Measurements from ENCODE around the gene PDXK.
"Not testable (repeated sequence)": the region's sequence is repeated elsewhere in the genome, so short reads cannot be mapped to it uniquely, and the experiment has no call there.

The PDXK gene

DNA sequence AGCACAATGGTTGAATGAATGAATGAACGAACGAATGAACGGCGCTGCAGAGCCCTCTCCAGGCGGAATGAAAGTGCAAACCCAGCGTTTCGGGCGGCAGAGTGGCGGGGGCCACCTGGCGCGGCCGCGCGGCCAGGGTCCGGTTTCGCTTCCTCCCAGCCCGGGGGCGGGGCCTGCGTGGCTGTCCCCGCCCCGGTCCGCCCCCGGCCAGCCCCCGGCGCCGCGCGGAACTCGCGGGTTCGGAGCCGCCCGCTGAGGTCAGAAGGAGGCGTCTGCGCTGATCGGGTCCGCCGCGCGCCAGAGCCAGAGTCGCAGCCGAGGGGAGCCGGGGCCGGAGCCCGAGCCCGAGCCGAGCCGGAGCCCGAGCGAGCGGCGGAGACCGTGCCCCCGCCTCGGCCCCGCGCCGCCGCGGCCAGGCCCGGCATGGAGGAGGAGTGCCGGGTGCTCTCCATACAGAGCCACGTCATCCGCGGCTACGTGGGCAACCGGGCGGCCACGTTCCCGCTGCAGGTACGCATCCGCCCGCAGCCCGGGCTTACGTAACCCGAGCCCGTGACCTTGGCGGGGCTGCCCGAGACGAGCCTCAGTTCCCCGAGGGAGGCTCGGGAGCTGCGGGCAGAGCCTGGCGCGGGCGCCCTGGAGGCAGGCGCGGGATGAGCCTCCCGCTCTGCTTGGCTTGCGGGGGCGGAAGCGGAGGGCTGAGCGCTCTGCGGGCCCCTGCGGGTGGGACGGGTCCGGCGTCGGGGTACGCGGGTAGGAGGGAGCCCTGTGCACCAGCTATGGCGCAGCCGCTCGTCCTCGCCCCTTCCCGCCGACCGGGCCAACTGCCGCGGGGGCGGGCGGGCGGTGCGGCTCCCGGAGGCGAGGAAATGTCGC is at the start of gene PDXK:
PDXK (plus strand) TSS at position 258 of the 876 bp plus-strand sequence; CDS start at position 424, 166 bp downstream.
- H3K9me3 Mint-ChIP-seq = no peaks in the 10 kb centered on the region
- peak within 1 kb of the TSS; percentile 82 for H3K27ac Mint-ChIP-seq
- DNase-seq (ENCODE audit: low spot score) = peak; percentile 85
- peaks cover 21% of the 10 kb centered on the region for H3K27me3 Mint-ChIP-seq (ENCODE audit: low read depth)
- peaks cover 14% of the 10 kb centered on the region for H3K4me1 Mint-ChIP-seq (ENCODE audit: low read depth)
- H3K36me3 Mint-ChIP-seq (ENCODE audit: low read depth) = peaks cover 4% of the 10 kb centered on the region
- H3K4me3 Mint-ChIP-seq = peak within 1 kb of the TSS; percentile 89

DNA sequence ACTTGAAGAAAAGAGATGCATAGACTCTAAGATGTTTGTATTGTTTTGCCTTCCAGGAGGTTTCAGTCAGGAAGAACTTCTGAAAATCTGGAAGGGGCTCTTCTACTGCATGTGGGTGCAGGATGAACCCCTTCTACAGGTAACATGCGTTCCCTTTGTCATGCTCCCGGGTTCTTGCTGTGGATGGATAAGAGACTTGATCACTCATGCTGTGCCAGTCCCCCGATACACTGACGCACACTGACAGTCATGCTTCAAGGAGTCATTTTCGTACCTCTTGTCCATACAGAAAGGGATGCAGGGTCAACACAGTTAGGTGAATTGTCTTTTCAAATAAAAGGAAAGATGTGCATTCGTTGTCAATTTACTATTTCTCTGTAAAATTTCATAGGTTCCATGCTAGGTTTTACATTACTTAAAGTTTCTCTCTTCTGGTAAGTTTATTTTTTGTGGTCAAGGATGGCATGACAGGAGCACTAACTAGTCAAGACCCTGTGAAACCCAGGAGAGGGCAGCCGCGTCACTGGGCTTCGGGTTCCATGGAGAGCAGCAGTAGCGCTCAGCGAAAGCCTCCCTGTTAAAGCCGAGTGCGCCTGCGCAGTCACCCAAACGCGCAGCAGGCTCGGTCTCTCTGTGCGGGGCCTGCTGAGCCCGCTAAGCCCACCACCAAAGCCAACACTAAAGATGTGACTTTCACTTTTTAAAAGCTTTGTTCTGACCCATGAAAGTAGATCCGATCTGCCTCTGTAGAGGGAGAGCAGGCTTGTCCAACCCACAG is 48.9 kb upstream of the PDXK start:
- no peak overlapping the region for H3K27ac Mint-ChIP-seq
- peaks cover 16% of the 10 kb centered on the region for H3K4me1 Mint-ChIP-seq (ENCODE audit: low read depth)
- peaks cover 10% of the 10 kb centered on the region for H3K9me3 Mint-ChIP-seq
- H3K36me3 Mint-ChIP-seq (ENCODE audit: low read depth) = peaks cover 46% of the 10 kb centered on the region
- H3K27me3 Mint-ChIP-seq (ENCODE audit: low read depth) = no peaks in the 10 kb centered on the region
- no peak overlapping the region for H3K4me3 Mint-ChIP-seq
- DNase-seq (ENCODE audit: low spot score) = no peak

DNA sequence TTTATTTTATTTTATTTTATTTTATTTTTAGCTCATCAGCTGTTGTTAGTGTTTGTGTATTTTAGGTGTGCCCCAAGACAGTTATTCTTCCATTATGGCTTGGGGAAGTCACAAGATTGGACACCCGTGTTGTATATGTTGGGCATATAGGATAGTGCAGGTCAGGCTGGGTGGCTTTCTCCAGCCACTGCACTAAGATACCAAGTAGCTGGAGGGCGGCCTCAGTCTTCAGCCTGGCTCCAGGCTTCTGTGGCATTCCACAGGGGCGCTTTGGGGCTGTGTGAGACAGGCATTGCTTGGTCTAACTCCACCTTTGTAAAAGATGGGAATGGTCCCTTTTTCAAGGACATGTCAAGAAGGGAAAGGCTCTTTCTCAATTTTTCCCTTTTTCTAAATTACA is 43.1 kb upstream of the PDXK start:
- no peak for DNase-seq (ENCODE audit: low spot score)
- no peak overlapping the region for H3K27ac Mint-ChIP-seq
- H3K27me3 Mint-ChIP-seq (ENCODE audit: low read depth) = no peaks in the 10 kb centered on the region
- no peaks in the 10 kb centered on the region for H3K4me1 Mint-ChIP-seq (ENCODE audit: low read depth)
- H3K4me3 Mint-ChIP-seq = no peak overlapping the region
- H3K36me3 Mint-ChIP-seq (ENCODE audit: low read depth) = peaks cover 51% of the 10 kb centered on the region
- H3K9me3 Mint-ChIP-seq = no peaks in the 10 kb centered on the region

DNA sequence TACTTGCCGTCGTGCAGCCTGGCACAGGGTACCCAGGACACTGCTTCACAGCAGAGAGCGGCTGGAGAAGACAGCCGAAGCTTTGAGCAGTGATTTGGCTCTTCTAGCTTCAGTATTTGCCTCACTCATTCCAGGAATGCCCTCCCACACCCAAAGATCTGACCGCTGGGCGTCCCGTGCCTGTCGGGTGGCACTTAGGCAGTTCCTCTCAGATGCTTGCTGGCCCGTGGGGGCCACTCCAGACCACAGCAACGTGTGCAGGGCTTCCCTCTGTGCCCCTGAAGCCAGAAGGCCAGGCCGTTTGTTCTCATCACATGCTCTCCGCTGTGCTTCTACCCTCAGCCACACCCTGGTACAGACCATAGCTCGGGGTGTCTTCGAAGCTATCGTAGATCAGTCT is 42.5 kb upstream of the PDXK start:
- H3K9me3 Mint-ChIP-seq = no peaks in the 10 kb centered on the region
- no peaks in the 10 kb centered on the region for H3K4me1 Mint-ChIP-seq (ENCODE audit: low read depth)
- DNase-seq (ENCODE audit: low spot score) = no peak
- H3K4me3 Mint-ChIP-seq = no peak overlapping the region
- H3K27me3 Mint-ChIP-seq (ENCODE audit: low read depth) = no peaks in the 10 kb centered on the region
- H3K27ac Mint-ChIP-seq = no peak overlapping the region
- peaks cover 51% of the 10 kb centered on the region for H3K36me3 Mint-ChIP-seq (ENCODE audit: low read depth)

DNA sequence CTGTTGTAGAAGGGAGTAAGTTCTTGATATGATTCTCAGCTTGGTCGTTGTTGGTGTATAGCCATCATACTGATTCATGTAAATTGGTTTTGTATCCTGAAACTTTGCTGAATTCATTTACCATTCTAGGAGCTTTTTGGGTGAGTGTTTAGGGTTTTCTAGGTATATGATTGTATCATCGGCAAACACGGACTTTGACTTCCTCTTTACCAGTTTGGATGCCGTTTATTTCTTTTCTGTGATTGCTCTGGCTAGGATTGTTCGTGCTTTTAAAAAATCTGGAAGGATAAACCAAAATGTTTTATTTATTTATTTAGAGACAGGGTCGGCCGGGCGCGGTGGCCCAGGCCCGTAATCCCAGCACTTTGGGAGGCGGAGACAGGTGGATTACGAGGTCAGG is 39.0 kb upstream of the PDXK start:
- H3K9me3 Mint-ChIP-seq = no peaks in the 10 kb centered on the region
- H3K4me3 Mint-ChIP-seq = no peak overlapping the region
- H3K27me3 Mint-ChIP-seq (ENCODE audit: low read depth) = no peaks in the 10 kb centered on the region
- peaks cover 51% of the 10 kb centered on the region for H3K36me3 Mint-ChIP-seq (ENCODE audit: low read depth)
- no peak overlapping the region for H3K27ac Mint-ChIP-seq
- DNase-seq (ENCODE audit: low spot score) = no peak
- H3K4me1 Mint-ChIP-seq (ENCODE audit: low read depth) = peaks cover 9% of the 10 kb centered on the region

DNA sequence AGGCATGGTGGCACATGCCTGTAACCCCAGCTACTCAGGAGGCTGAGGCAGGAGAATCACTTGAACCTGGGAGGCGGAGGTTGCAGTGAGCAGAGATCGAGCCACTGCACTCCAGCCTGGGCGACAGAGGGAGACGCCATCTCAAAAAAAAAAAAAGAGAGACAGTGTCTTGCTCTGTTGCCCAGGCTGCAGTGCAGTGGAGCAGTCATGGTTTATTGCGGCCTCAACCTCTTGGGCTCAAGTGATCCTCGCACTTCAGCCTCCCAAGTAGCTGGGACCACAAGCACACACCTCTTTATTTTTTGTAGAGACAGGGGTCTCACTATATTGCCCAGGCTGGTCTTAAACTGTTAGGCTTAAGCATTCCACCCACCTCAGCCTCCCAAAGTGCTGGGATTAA is 38.5 kb upstream of the PDXK start:
- H3K9me3 Mint-ChIP-seq; H3K27ac Mint-ChIP-seq; DNase-seq (ENCODE audit: low spot score); H3K27me3 Mint-ChIP-seq (ENCODE audit: low read depth); H3K4me3 Mint-ChIP-seq: not testable (repeated sequence)
- peaks cover 11% of the 10 kb centered on the region for H3K4me1 Mint-ChIP-seq (ENCODE audit: low read depth)
- H3K36me3 Mint-ChIP-seq (ENCODE audit: low read depth) = peaks cover 53% of the 10 kb centered on the region

DNA sequence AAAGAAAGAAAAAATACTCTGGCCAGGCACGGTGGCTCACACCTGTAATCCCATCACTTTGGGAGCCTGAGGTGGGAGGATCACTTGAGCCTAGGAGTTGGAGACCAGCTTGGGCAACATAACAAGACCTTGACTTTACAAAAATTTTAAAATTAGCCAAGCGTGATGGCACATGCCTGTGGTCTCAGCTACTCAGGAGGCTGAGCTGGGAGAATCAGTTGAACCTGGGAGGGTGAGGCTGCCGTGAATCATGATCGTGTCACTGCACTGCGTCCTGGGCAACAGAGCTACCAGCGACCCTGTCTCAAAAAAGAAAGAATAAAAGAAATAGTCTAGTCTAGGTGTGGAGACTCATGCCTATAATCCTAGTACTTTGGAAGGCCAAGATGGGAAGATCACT is 37.3 kb upstream of the PDXK start:
- no peaks in the 10 kb centered on the region for H3K27me3 Mint-ChIP-seq (ENCODE audit: low read depth)
- H3K4me1 Mint-ChIP-seq (ENCODE audit: low read depth) = peaks cover 11% of the 10 kb centered on the region
- H3K36me3 Mint-ChIP-seq (ENCODE audit: low read depth) = peaks cover 58% of the 10 kb centered on the region
- H3K9me3 Mint-ChIP-seq = no peaks in the 10 kb centered on the region
- no peak overlapping the region for H3K4me3 Mint-ChIP-seq
- DNase-seq (ENCODE audit: low spot score) = no peak
- no peak overlapping the region for H3K27ac Mint-ChIP-seq

DNA sequence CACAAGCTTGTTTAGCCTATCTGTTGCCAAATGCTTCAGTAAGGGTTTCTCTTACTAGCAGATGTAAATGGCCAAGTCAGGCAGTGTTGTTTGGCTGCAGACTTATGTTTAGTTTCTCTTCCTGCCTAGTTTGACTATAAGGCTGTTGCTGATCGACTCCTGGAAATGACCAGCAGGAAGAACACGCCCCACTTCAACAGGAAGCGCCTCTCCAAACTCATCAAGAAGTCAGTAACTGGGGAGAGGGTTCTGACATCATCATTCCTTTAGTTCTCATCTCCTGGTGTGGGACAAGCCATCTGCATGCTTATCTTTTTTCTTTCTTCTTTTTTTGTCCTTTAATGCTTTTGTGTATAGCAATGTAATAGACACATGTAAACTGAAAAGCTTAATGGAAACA is 34.5 kb upstream of the PDXK start:
- Mint-ChIP-seq H3K27me3 (ENCODE audit: low read depth) (no peaks in the 10 kb centered on the region), H3K36me3 (ENCODE audit: low read depth) (peaks cover 53% of the 10 kb centered on the region), H3K9me3 (no peaks in the 10 kb centered on the region), H3K4me3 (peak overlapping the region; percentile 20), H3K27ac (peak overlapping the region; percentile 79), H3K4me1 (ENCODE audit: low read depth) (peaks cover 11% of the 10 kb centered on the region)
- no peak for DNase-seq (ENCODE audit: low spot score)

DNA sequence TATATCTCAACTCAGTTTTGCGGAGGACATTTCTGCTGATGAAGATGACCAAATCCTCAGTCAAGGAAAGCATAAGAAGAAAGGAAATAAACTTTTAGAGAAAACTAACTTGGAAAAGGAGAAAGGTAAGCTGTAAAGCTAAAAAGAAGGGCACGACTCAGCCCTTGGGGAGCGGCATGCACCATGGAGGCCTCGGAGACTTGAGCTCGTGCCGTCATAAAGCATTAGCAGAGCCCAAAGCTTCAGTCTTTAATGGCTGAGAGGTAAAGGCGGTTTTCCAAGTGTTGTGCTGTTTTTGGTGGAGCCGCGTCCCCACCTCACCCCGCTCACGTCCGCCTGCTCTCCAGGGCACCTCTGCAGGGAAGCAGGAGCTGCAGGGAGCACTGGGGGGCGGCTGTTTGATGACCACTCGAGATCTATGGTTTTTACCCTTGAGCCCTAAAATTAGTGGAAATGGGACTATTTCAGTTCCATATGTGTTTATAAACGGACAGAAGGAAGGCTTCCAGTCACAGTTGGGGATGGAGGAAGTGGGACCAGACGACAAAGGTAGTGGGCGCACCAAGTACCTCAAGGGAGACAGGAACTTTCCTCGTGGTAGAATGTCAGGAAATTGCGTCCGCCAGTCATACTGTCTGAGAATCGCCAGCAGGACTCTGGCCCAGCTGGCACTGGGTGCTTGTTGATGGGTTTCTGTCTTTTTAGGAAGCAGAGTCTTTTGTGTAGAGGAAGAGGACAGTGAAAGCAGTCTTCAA is 31.9 kb upstream of the PDXK start:
- DNase-seq (ENCODE audit: low spot score) = no peak
- H3K27ac Mint-ChIP-seq = peak overlapping the region; percentile 38

DNA sequence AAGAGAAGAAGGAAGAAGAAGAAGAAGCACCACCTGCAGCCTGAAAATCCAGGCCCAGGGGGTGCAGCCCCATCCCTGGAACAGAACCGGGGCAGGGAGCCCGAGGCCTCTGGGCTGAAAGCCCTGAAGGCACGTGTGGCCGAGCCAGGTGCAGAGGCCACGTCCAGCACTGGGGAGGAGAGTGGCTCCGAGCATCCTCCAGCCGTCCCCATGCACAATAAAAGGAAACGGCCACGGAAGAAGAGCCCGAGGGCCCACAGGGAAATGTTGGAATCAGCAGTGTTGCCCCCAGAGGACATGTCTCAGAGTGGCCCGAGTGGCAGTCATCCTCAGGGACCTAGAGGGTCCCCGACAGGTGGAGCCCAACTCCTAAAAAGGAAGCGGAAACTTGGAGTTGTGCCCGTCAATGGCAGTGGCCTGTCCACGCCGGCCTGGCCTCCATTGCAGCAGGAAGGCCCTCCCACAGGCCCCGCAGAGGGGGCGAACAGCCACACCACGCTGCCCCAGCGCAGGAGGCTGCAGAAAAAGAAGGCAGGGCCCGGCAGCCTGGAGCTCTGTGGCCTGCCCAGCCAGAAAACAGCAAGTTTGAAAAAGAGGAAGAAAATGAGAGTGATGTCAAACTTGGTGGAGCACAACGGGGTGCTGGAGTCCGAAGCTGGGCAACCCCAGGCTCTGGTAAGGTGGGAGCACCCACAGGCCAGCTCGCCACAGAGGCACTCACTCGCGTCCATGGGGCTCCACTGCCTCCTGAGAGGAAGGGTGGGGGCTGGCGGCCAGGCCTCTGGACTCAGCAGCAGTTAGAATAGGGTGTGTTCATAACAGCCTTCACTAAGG is 31.1 kb upstream of the PDXK start:
- peaks cover 11% of the 10 kb centered on the region for H3K4me1 Mint-ChIP-seq (ENCODE audit: low read depth)
- peak overlapping the region; percentile 38 for H3K27ac Mint-ChIP-seq
- no peak for DNase-seq (ENCODE audit: low spot score)
- no peak overlapping the region for H3K4me3 Mint-ChIP-seq
- H3K36me3 Mint-ChIP-seq (ENCODE audit: low read depth) = peaks cover 54% of the 10 kb centered on the region
- no peaks in the 10 kb centered on the region for H3K9me3 Mint-ChIP-seq
- H3K27me3 Mint-ChIP-seq (ENCODE audit: low read depth) = no peaks in the 10 kb centered on the region

More for the DNA sequence above, 31.9 kb upstream of the PDXK start:
- no peak overlapping the region for H3K4me3 Mint-ChIP-seq
- H3K27me3 Mint-ChIP-seq (ENCODE audit: low read depth) = no peaks in the 10 kb centered on the region
- H3K36me3 Mint-ChIP-seq (ENCODE audit: low read depth) = peaks cover 56% of the 10 kb centered on the region
- H3K9me3 Mint-ChIP-seq = no peaks in the 10 kb centered on the region
- peaks cover 11% of the 10 kb centered on the region for H3K4me1 Mint-ChIP-seq (ENCODE audit: low read depth)

DNA sequence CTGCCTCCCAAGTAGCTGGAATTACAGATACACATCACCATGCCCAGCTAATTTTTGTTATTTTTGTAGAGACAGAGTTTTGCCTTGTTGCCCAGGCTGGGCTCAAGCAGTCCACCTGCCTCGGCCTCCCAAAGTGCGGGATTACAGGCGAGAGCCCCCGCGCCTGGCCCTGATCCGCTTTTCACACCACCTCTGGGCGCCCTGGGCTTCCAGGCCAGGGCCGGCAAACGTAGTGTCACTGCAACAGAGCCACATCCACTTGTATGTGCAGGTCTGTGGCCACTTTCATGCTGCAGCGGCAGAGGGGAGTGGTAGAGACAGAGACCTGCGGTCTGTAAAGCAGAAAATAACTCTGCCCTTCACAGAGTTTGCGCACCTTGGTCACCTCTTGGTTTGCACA is 30.0 kb upstream of the PDXK start:
- Mint-ChIP-seq H3K4me1 (ENCODE audit: low read depth) (peaks cover 11% of the 10 kb centered on the region), H3K27ac (no peak overlapping the region), H3K4me3 (no peak overlapping the region)

DNA sequence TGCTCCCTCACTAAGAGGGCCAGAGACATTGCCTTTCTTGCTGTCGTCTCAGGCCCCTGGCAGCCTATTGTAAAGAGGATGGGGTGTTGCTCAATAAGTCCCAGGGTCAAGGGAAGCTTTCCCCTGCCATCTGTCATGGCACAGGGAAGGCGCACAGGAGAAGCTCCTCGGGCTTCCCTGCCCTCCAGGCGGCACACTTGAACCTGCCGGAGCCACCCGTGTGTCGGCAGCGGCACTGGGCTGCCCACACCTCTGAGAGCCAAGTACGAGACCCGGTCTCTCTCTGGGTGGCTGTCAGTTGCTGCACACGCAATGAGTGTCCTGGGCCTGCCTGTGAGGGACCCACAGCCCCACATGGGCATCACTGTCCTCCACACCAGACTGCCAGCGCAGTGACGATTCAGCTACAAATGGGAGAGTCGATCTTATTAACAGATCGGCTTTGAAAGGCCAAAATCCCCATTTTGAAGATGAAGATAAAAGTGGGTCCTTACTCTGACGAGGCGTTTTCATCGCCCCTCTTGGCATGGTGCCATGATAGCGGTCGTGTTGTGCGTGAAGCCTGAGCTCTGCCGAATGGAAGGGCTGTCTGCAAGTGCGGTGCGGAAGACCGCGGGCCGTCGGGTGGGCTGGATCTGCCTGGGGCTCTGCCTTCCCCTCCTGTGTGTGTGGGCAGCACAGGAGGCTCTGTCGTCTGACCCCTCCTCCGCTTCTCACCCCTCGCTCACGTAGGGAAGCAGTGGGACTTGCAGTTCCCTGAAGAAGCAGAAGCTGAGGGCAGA is 29.2 kb upstream of the PDXK start:
- no peaks in the 10 kb centered on the region for H3K27me3 Mint-ChIP-seq (ENCODE audit: low read depth)
- H3K4me1 Mint-ChIP-seq (ENCODE audit: low read depth) = peaks cover 4% of the 10 kb centered on the region
- H3K27ac Mint-ChIP-seq = no peak overlapping the region
- H3K9me3 Mint-ChIP-seq = no peaks in the 10 kb centered on the region
- no peak overlapping the region for H3K4me3 Mint-ChIP-seq
- H3K36me3 Mint-ChIP-seq (ENCODE audit: low read depth) = peaks cover 50% of the 10 kb centered on the region
- DNase-seq (ENCODE audit: low spot score) = no peak

More for the DNA sequence above, 30.0 kb upstream of the PDXK start:
- H3K36me3 Mint-ChIP-seq (ENCODE audit: low read depth) = peaks cover 53% of the 10 kb centered on the region
- no peaks in the 10 kb centered on the region for H3K27me3 Mint-ChIP-seq (ENCODE audit: low read depth)
- DNase-seq (ENCODE audit: low spot score) = no peak
- H3K9me3 Mint-ChIP-seq = no peaks in the 10 kb centered on the region

All from T-helper 2 cell treated with Interferon-gamma antibody and Interleukin-4, amounts not matched to agents 5 μg/mL and 100 μg/mL, for 36 hours (primary cell).